Measurements from ENCODE around the gene SEBOX.
A peak's percentile ranks its signal among the peaks of the same experiment; 100 is the strongest.

Gene SEBOX

DNA sequence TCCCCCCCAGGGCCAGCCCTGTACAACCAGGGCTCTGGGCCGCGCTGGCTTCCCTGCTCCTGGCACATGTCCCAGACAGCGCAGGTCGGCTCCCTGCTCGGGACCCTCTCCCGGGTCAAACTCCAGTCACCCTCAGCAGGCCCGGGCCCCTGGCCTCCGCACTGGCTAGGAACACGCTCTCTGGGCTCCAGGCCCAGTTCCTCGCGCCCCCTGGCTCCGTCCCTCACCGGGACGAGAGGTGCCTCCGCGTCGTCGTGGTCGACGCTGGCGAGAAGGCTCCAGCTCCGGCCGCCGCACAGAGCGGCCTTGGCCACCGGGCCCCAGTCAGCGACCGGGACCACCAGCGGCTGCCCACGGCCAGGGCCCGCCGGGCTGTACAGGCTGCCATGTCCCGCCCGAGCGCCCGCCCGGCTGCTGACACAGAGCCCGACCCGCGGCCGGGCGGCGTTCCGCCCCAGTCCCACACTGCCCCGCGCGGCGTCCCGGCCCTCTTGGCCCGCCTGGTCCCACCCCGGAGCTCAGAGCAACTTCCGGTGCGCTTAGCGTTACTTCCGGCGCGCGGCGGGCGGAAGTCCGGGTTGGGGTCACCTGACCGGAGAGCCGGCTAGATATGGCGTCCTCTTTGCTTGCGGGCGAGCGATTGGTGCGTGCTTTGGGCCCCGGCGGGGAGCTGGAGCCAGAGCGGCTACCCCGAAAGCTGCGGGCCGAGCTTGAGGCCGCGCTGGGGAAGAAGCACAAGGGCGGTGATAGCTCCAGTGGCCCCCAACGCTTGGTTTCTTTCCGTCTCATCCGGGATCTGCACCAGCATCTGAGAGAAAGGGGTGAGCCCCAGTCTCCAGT is 7.7 kb downstream of the SEBOX start, which contains the start of gene POLDIP2:
TSS of gene POLDIP2 (minus strand) at position 467 of the 840 bp plus-strand sequence. CDS start at position 388, 79 bp downstream.
- H3K27ac ChIP-seq = peak within 1 kb of the TSS; percentile 66
- TF ChIP-seq, protein P1, sequence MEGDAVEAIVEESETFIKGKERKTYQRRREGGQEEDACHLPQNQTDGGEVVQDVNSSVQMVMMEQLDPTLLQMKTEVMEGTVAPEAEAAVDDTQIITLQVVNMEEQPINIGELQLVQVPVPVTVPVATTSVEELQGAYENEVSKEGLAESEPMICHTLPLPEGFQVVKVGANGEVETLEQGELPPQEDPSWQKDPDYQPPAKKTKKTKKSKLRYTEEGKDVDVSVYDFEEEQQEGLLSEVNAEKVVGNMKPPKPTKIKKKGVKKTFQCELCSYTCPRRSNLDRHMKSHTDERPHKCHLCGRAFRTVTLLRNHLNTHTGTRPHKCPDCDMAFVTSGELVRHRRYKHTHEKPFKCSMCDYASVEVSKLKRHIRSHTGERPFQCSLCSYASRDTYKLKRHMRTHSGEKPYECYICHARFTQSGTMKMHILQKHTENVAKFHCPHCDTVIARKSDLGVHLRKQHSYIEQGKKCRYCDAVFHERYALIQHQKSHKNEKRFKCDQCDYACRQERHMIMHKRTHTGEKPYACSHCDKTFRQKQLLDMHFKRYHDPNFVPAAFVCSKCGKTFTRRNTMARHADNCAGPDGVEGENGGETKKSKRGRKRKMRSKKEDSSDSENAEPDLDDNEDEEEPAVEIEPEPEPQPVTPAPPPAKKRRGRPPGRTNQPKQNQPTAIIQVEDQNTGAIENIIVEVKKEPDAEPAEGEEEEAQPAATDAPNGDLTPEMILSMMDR (IDR thresholded peaks at IDR 0.05) = 0 out of 2 replicates have a peak, but pooled peaks have one; percentile 6
- no peak for TF ChIP-seq ZFX (IDR thresholded peaks at IDR 0.05; ENCODE audit: borderline replicate concordance)

DNA sequence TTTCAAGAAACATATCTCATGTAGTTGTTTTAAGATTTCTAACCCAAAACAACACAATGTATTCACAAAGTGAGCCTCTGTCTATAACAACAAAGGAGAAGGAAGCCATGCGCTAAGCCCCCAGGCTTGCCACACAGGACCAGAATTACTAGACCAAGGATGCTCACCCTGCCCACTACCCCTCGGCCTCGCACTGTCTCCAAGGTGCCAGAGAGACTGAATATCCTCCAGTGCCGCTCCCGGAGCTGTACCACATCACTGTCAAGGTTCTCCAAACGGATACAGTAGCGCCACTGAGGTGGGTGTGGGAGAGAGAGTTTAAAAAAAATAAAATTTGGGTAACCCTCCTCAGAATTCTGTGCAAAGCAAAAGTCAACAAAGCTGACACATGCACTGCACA is 14.7 kb downstream of the SEBOX start:
- H3K27ac ChIP-seq = no peak overlapping the region
- TF ChIP-seq, protein P1 (IDR thresholded peaks at IDR 0.05) = no peak
- TF ChIP-seq ZFX (IDR thresholded peaks at IDR 0.05; ENCODE audit: borderline replicate concordance) = no peak

DNA sequence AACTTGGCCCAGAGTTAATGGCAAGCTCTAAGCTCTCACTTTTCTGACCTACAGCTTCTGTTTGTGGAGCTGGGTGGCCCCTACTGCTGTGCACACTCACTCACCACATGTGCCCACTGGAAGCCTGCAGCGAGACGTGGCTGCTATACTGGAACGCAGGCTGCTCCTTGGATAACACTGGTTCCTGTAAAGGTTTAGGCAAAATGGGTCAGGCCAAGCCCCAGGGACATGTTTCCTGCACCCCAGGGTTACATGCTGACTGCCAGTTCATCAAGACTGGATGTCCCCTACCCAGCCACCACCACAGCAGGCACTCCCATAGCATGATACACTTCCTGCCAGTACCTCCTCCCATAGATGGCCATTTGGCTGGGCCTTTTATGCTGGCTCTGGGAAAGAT is 16.0 kb downstream of the SEBOX start:
- TF ChIP-seq ZFX (IDR thresholded peaks at IDR 0.05; ENCODE audit: borderline replicate concordance) = no peak
- TF ChIP-seq, protein P1 (IDR thresholded peaks at IDR 0.05) = no peak
- H3K27ac ChIP-seq = no peak overlapping the region

DNA sequence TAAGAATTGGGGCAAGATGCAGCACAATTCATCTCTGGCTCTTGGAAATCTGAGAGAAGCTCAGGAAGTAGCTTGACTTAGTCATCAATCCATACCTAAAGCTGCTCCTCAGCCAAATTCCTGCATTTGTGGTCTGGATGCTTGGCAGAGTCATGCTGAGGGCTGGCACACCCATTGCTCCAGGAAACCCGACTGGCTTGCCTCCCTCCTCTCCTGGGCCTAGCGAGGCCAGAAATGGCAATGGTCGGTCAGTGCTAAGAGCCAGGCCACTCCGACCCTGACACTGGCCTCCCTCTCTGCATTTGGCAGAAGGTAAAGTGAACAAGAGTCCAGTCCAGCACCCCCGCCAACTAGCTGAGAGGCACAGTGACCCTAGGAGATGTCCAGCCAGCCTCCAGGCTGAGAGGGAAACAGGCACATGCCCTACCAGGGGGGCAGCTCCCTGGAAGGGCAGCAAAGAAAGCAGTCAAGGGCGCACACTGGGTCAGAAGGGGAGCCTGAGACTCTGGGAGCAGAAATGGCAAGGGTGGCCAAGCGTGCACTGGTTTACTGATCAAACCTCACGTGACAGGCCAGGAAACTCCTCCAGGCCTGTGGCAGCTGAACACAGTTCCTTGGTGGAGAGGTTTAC is 17.6 kb downstream of the SEBOX start:
- TF ChIP-seq ZFX (IDR thresholded peaks at IDR 0.05; ENCODE audit: borderline replicate concordance) = no peak
- TF ChIP-seq, protein P1 (IDR thresholded peaks at IDR 0.05) = no peak
- no peak overlapping the region for H3K27ac ChIP-seq

DNA sequence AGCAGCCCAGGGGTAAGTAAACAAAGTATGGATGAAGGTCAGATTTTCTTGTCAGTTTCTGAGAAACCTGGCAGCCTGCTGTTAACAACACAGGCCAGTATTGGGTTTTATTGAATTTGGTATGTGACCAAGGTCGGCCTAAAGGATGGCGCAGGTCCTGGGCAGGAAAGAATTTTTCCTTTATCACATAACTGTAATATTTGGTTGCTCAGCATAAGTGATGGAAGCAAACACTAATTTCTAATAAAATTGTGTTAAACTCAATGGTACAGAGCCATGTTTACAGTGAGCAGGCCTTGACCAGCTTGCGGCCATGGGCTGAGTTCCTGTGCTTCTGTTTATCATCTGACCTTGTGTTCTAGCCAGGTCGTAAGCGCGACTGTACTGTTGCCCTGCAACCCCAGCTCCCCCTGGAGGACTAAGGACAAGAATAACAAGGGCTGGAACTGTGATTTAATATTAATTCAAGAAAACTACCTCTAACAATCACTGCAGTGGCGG is 18.2 kb downstream of the SEBOX start:
- peak overlapping the region; percentile 30; the same call in 1 of the 2 replicates for H3K27ac ChIP-seq
- TF ChIP-seq, protein P1 (IDR thresholded peaks at IDR 0.05) = peak; percentile 28
- no peak for TF ChIP-seq ZFX (IDR thresholded peaks at IDR 0.05; ENCODE audit: borderline replicate concordance)

DNA sequence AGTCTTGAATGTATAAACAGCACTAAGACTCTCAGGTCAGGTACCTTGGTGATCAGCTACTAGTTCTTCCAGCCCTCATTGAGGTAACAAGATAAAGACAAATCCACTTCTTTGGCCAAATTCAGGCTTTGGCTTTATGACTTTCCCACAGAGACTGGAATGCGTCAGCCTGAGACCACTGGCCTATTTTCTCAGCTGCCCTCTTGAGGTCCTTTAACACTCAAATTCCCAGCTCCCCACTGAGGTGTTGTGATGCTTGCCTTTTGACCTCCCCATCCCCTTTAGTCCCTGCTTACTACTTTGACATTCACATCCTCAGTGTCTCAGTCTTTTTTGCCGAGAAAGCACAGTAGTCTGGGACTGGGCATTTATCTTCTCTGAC is 18.8 kb downstream of the SEBOX start:
- H3K27ac ChIP-seq = peak overlapping the region; percentile 30; the same call in 1 of the 2 replicates
- TF ChIP-seq, protein P1 (IDR thresholded peaks at IDR 0.05) = no peak
- TF ChIP-seq ZFX (IDR thresholded peaks at IDR 0.05; ENCODE audit: borderline replicate concordance) = no peak
